SK-N-SH treated with all-trans-retinoic acid at 6 μM for 48 hours (cell line): ENCODE results near the gene PPP1R3E.

Source experiments
- ARNTL ChIP-seq: fragments of 450-650 bp; formaldehyde crosslinking; IDR thresholded peaks from 2 replicates; pipeline ENCODE4 v1.5.0; 2020; ENCODE audit warnings: low read depth, mild to moderate bottlenecking, moderate library complexity, borderline replicate concordance
- CSDC2 ChIP-seq: fragments of 250-450 bp; sonication (Bioruptor Pico); IDR thresholded peaks from 2 replicates; pipeline ENCODE4 v1.5.0; 2020; ENCODE audit warnings: mild to moderate bottlenecking, moderate library complexity
- ESRRG ChIP-seq: fragments of 250-450 bp; sonication (Bioruptor Pico); IDR thresholded peaks from 2 replicates; pipeline ENCODE4 v1.6.1; 2021; ENCODE audit warnings: mild to moderate bottlenecking
- ISL1 ChIP-seq: fragments of 250-450 bp; sonication (Bioruptor Pico); IDR thresholded peaks from 2 replicates; pipeline ENCODE4 v2.1.2; 2022; ENCODE audit warnings: mild to moderate bottlenecking, moderate library complexity
- OSR1 ChIP-seq: fragments of 250-450 bp; sonication (Bioruptor Pico); IDR thresholded peaks from 2 replicates; pipeline ENCODE4 v1.8.0; 2022; ENCODE audit warnings: moderate library complexity, mild to moderate bottlenecking, inconsistent platforms
- POU6F1 ChIP-seq: fragments of 250-450 bp; sonication (Bioruptor Pico); IDR thresholded peaks from 2 replicates; pipeline ENCODE4 v1.8.0; 2021; ENCODE audit warnings: low read depth, mild to moderate bottlenecking, moderate library complexity, borderline replicate concordance
- PPARA ChIP-seq: fragments of 250-450 bp; sonication (Bioruptor Pico); IDR thresholded peaks from 2 replicates; pipeline ENCODE4 v1.5.0; 2020; ENCODE audit warnings: mild to moderate bottlenecking, borderline replicate concordance
- RARB ChIP-seq: fragments of 250-450 bp; sonication (Bioruptor Pico); IDR thresholded peaks from 2 replicates; pipeline ENCODE4 v1.8.0; 2021; ENCODE audit warnings: mild to moderate bottlenecking, moderate library complexity
- TCF4 ChIP-seq: fragments of 250-450 bp; sonication (Bioruptor Pico); IDR thresholded peaks from 2 replicates; pipeline ENCODE4 v1.8.0; 2021; ENCODE audit warnings: mild to moderate bottlenecking, moderate library complexity, borderline replicate concordance
- TOX ChIP-seq: fragments of 250-450 bp; sonication (Bioruptor Pico); IDR thresholded peaks from 2 replicates; pipeline ENCODE4 v1.8.0; 2021; ENCODE audit warnings: mild to moderate bottlenecking, moderate library complexity, borderline replicate concordance
- ZC3H10 ChIP-seq: fragments of 250-450 bp; sonication (Bioruptor Pico); IDR thresholded peaks from 2 replicates; pipeline ENCODE4 v1.5.1; 2021; ENCODE audit warnings: mild to moderate bottlenecking, moderate library complexity
- ZFP3 ChIP-seq: fragments of 250-450 bp; sonication (Bioruptor Pico); IDR thresholded peaks from 2 replicates; pipeline ENCODE4 v1.5.0; 2020; ENCODE audit warnings: mild to moderate bottlenecking, moderate library complexity
- TF ChIP-seq, protein P1 (sequence below): fragments of 250-450 bp; sonication (Bioruptor Pico); IDR thresholded peaks from 2 replicates; pipeline ENCODE4 v1.8.0; 2020; ENCODE audit warnings: mild to moderate bottlenecking, moderate library complexity, borderline replicate concordance
- TF ChIP-seq, protein P2 (sequence below): fragments of 250-450 bp; sonication (Bioruptor Pico); IDR thresholded peaks from 2 replicates; pipeline ENCODE4 v1.5.0; 2020; ENCODE audit warnings: mild to moderate bottlenecking, moderate library complexity

- TF ChIP-seq ESRRG (CRISPR knock-in tag) (no peak), ZFP3 (no peak), PPARA (CRISPR knock-in tag) (no peak), ARNTL (CRISPR knock-in tag) (no peak), ISL1 (CRISPR knock-in tag) (no peak), RARB (no peak), ZC3H10 (CRISPR knock-in tag) (no peak), TCF4 (CRISPR knock-in tag) (no peak), OSR1 (CRISPR knock-in tag) (no peak), POU6F1 (CRISPR knock-in tag) (no peak), TOX (no peak), CSDC2 (CRISPR knock-in tag) (no peak)
- TF ChIP-seq, protein P1, sequence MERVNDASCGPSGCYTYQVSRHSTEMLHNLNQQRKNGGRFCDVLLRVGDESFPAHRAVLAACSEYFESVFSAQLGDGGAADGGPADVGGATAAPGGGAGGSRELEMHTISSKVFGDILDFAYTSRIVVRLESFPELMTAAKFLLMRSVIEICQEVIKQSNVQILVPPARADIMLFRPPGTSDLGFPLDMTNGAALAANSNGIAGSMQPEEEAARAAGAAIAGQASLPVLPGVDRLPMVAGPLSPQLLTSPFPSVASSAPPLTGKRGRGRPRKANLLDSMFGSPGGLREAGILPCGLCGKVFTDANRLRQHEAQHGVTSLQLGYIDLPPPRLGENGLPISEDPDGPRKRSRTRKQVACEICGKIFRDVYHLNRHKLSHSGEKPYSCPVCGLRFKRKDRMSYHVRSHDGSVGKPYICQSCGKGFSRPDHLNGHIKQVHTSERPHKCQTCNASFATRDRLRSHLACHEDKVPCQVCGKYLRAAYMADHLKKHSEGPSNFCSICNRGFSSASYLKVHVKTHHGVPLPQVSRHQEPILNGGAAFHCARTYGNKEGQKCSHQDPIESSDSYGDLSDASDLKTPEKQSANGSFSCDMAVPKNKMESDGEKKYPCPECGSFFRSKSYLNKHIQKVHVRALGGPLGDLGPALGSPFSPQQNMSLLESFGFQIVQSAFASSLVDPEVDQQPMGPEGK (CRISPR knock-in tag), result no peak
- TF ChIP-seq, protein P2, sequence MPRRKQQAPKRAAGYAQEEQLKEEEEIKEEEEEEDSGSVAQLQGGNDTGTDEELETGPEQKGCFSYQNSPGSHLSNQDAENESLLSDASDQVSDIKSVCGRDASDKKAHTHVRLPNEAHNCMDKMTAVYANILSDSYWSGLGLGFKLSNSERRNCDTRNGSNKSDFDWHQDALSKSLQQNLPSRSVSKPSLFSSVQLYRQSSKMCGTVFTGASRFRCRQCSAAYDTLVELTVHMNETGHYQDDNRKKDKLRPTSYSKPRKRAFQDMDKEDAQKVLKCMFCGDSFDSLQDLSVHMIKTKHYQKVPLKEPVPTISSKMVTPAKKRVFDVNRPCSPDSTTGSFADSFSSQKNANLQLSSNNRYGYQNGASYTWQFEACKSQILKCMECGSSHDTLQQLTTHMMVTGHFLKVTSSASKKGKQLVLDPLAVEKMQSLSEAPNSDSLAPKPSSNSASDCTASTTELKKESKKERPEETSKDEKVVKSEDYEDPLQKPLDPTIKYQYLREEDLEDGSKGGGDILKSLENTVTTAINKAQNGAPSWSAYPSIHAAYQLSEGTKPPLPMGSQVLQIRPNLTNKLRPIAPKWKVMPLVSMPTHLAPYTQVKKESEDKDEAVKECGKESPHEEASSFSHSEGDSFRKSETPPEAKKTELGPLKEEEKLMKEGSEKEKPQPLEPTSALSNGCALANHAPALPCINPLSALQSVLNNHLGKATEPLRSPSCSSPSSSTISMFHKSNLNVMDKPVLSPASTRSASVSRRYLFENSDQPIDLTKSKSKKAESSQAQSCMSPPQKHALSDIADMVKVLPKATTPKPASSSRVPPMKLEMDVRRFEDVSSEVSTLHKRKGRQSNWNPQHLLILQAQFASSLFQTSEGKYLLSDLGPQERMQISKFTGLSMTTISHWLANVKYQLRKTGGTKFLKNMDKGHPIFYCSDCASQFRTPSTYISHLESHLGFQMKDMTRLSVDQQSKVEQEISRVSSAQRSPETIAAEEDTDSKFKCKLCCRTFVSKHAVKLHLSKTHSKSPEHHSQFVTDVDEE (CRISPR knock-in tag), result peak; percentile 35; the same call in 1 of the 2 replicates
Observed at GRCh38 chr14:23301288-23301968, 1.2 kb downstream of the PPP1R3E start.
